ENCODE data around the gene RABAC1.

GRCh38 chr19:41937525-41938468, 21.3 kb downstream of the RABAC1 start:
- TF ChIP-seq POLR2A (IDR thresholded peaks at IDR 0.05) (no peak), CTCF (IDR thresholded peaks at IDR 0.05) (no peak)
